ENCODE measurements around the gene CAMTA1. TPM values are rescaled to one million over a fixed set of nuclear protein-coding genes. Genes with fewer than 3 reads are reported as not detected.

The CAMTA1 gene
- polyA plus RNA-seq, 1 donor from 2014 or later = 162 TPM

- no peak overlapping the region for H3K4me3 ChIP-seq (ENCODE audit: low read length)
- H3K27ac ChIP-seq (ENCODE audit: low read length) = no peak overlapping the region
- TF ChIP-seq SMC3 (conservative IDR thresholded peaks at IDR 0.05; ENCODE audit: poor library complexity) (no peak), MXI1 (conservative IDR thresholded peaks at IDR 0.05; ENCODE audit: poor library complexity, severe bottlenecking) (no peak), REST (IDR thresholded peaks at IDR 0.05; ENCODE audit: borderline replicate concordance) (no peak), POLR2AphosphoS5 (IDR thresholded peaks at IDR 0.05) (no peak), EZH2 (IDR thresholded peaks at IDR 0.05; ENCODE audit: borderline replicate concordance, insufficient read depth, low read length, poor library complexity, severe bottlenecking) (no peak), TAF1 (IDR thresholded peaks at IDR 0.05; ENCODE audit: low read depth) (no peak), EP300 (conservative IDR thresholded peaks at IDR 0.05; ENCODE audit: poor library complexity, severe bottlenecking) (no peak), RAD21 (conservative IDR thresholded peaks at IDR 0.05) (no peak)
- TF ChIP-seq, protein P1, sequence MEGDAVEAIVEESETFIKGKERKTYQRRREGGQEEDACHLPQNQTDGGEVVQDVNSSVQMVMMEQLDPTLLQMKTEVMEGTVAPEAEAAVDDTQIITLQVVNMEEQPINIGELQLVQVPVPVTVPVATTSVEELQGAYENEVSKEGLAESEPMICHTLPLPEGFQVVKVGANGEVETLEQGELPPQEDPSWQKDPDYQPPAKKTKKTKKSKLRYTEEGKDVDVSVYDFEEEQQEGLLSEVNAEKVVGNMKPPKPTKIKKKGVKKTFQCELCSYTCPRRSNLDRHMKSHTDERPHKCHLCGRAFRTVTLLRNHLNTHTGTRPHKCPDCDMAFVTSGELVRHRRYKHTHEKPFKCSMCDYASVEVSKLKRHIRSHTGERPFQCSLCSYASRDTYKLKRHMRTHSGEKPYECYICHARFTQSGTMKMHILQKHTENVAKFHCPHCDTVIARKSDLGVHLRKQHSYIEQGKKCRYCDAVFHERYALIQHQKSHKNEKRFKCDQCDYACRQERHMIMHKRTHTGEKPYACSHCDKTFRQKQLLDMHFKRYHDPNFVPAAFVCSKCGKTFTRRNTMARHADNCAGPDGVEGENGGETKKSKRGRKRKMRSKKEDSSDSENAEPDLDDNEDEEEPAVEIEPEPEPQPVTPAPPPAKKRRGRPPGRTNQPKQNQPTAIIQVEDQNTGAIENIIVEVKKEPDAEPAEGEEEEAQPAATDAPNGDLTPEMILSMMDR (IDR thresholded peaks at IDR 0.05; ENCODE audit: poor library complexity, severe bottlenecking) = no peak
- no peak overlapping the region for H2AFZ ChIP-seq (ENCODE audit: low read depth, low read length)
- no peaks in the 10 kb centered on the region for H3K27me3 ChIP-seq (ENCODE audit: insufficient read depth, low read depth, low read length)
- no peaks in the 10 kb centered on the region for H3F3A ChIP-seq (ENCODE audit: insufficient read depth, low read length, poor library complexity, severe bottlenecking)
- no peaks in the 10 kb centered on the region for H3K36me3 ChIP-seq (ENCODE audit: insufficient read depth, low read length)
- no peaks in the 10 kb centered on the region for H3K9me3 ChIP-seq (ENCODE audit: low read length)
- H3K79me2 ChIP-seq (replicated peaks; ENCODE audit: insufficient read depth, low read length) = no peaks in the 10 kb centered on the region
- H3K4me2 ChIP-seq (ENCODE audit: low read length) = no peak overlapping the region
- no peaks in the 10 kb centered on the region for H4K20me1 ChIP-seq (ENCODE audit: insufficient read depth)
- no peaks in the 10 kb centered on the region for H3K9me2 ChIP-seq (ENCODE audit: insufficient read depth, low read length)
- no peak overlapping the region for H3K9ac ChIP-seq (ENCODE audit: low read length)
These were observed 565.5 kb downstream of the CAMTA1 start for GRCh38 chr1:7350804-7351203.

DNA sequence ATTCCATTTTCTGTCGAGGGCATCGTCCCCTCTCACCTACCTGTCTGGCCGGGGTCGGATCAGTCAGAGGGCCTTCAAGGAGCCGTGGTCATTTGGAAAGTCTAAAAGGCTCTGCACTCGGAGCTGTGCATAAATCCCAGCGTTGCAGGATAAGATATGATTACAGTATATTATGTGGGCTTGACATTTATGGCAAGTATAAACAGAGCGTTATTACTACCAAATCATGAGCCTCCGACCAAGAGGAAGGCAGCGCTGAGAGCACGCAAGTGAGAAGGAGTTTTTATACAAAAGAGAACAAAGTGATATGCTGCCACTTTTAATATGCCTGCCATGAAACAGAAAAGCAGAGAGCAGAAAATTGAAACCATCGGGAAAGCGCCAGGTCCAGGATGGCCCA, 566.4 kb downstream of the CAMTA1 start:
- Histone ChIP-seq H3K4me2 (ENCODE audit: low read length) (no peak overlapping the region), H2AFZ (ENCODE audit: low read depth, low read length) (no peak overlapping the region), H3K27ac (ENCODE audit: low read length) (no peak overlapping the region), H3F3A (ENCODE audit: insufficient read depth, low read length, poor library complexity, severe bottlenecking) (no peaks in the 10 kb centered on the region), H3K27me3 (ENCODE audit: insufficient read depth, low read depth, low read length) (no peaks in the 10 kb centered on the region), H3K9me3 (ENCODE audit: low read length) (no peaks in the 10 kb centered on the region), H3K9ac (ENCODE audit: low read length) (no peak overlapping the region), H3K9me2 (ENCODE audit: insufficient read depth, low read length) (no peaks in the 10 kb centered on the region), H4K20me1 (ENCODE audit: insufficient read depth) (no peaks in the 10 kb centered on the region), H3K4me3 (ENCODE audit: low read length) (no peak overlapping the region), H3K36me3 (ENCODE audit: insufficient read depth, low read length) (no peaks in the 10 kb centered on the region), H3K79me2 (replicated peaks; ENCODE audit: insufficient read depth, low read length) (no peaks in the 10 kb centered on the region)
- TF ChIP-seq TAF1 (IDR thresholded peaks at IDR 0.05; ENCODE audit: low read depth) (no peak), EP300 (conservative IDR thresholded peaks at IDR 0.05; ENCODE audit: poor library complexity, severe bottlenecking) (no peak), EZH2 (IDR thresholded peaks at IDR 0.05; ENCODE audit: borderline replicate concordance, insufficient read depth, low read length, poor library complexity, severe bottlenecking) (no peak), SMC3 (conservative IDR thresholded peaks at IDR 0.05; ENCODE audit: poor library complexity) (no peak)

All from neural cell (in vitro differentiated cells).